ENCODE data around the gene RPL35A. TPM values are rescaled to one million over a fixed set of nuclear protein-coding genes. Genes with fewer than 3 reads are reported as not detected.

The RPL35A gene
- total and polyA plus RNA-seq, 9 of the 15 experiments (the other 6 are each of a cell fraction or from before 2014, with no cell fraction given), result 1,475 to 2,942 (median 2,367) TPM

GRCh38 chr3:197951392-197951990, 1.5 kb downstream of the RPL35A start:
- under 1% methylated on average over 21 of the region's 21 CpGs for WGBS (ENCODE audit: insufficient coverage, low coverage, missing lambda C conversion rate)
- ATAC-seq, result peak; percentile 1; the same call in 1 of the 3 replicates
- H3K27ac ChIP-seq (ENCODE audit: extremely low read depth, low read depth, low read length), result peak overlapping the region; percentile 98
- DNase-seq (ENCODE audit: extremely low read depth in 1 of 4, low spot score in 3 of 4), result peak in 1 of 4 experiments; percentile 28
- peaks cover 15% of the 10 kb centered on the region; the same call in 1 of the 2 replicates for H4K20me1 ChIP-seq (replicated peaks; ENCODE audit: control insufficient read depth, insufficient read depth, low read length)
- peak overlapping the region; percentile 86 for H3K4me3 ChIP-seq
- no peaks in the 10 kb centered on the region for H3K9me1 ChIP-seq (ENCODE audit: control insufficient read depth, insufficient read depth, low read length)
- POLR2A ChIA-PET, result interaction anchor here (0.9 to 3.1 kb wide), 9 partner anchors 7 to 79 kb away, joined by 3 to 16 read pairs (median 3); a partner anchor contains a TSS
- H3K27me3 ChIP-seq (ENCODE audit: control insufficient read depth in 2 of 2, insufficient read depth in 2 of 2, low read length in 2 of 2), result no peaks in the 10 kb centered on the region
- BruUV-seq (replicated peaks), result no TSS peak
- CTCF ChIA-PET (ENCODE audit: low intra/inter-chr PET ratio), result no interaction called here
- no peak overlapping the region for H2AFZ ChIP-seq (ENCODE audit: low read depth, low read length)
- peaks cover 54% of the 10 kb centered on the region for H3K79me2 ChIP-seq (ENCODE audit: control insufficient read depth, insufficient read depth, low read length)
- H3K4me2 ChIP-seq (ENCODE audit: insufficient read depth, low read length), result peak overlapping the region; percentile 98
- peaks cover 19 to 22% of the 10 kb centered on the region in 2 experiments; a peak in 4 of 5 replicates for H3K4me1 ChIP-seq (replicated peaks in 1 of 2; ENCODE audit: control insufficient read depth in 2 of 2, insufficient read depth in 2 of 2, low read length in 2 of 2)
- peak overlapping the region; percentile 88 to 99 for H3K9ac ChIP-seq (ENCODE audit: insufficient read depth in 1 of 2, low read depth in 2 of 2, low read length in 2 of 2)
- in situ Hi-C loops (cut with MboI) (no loop called here), intact Hi-C loops (cut with micrococcal nuclease) (loop anchor here (10.0 kb wide), 1 partner anchor 217 kb away; the partner anchor contains the start of gene RUBCN)
- H3K9me3 ChIP-seq (replicated peaks; ENCODE audit: control insufficient read depth, insufficient read depth, low read depth, low read length), result no peaks in the 10 kb centered on the region
- peaks cover 62% of the 10 kb centered on the region for H3K36me3 ChIP-seq (ENCODE audit: control insufficient read depth, insufficient read depth, low read length)
- no peak for FAIRE-seq
- TF ChIP-seq MEF2D (tag; conservative IDR thresholded peaks at IDR 0.05; ENCODE audit: low read depth) (no peak), ILK (tag; IDR thresholded peaks at IDR 0.05; ENCODE audit: borderline replicate concordance, low read depth) (no peak), NR4A1 (CRISPR knock-in tag; IDR thresholded peaks at IDR 0.05) (no peak), NR4A1 (tag; IDR thresholded peaks at IDR 0.05) (no peak), NCOA6 (IDR thresholded peaks at IDR 0.05) (no peak), PRPF4 (IDR thresholded peaks at IDR 0.05; ENCODE audit: insufficient read depth, low read depth, low read length, poor library complexity, severe bottlenecking) (no peak), TFAP4 (CRISPR knock-in tag; IDR thresholded peaks at IDR 0.05; ENCODE audit: borderline replicate concordance) (0 out of 2 replicates have a peak, but pooled peaks have one; percentile 25), ZNF347 (CRISPR knock-in tag; IDR thresholded peaks at IDR 0.05; ENCODE audit: low read depth) (no peak), POLR2A (conservative IDR thresholded peaks at IDR 0.05) (peak; percentile 21; the same call in 1 of the 2 replicates), FOXM1 (IDR thresholded peaks at IDR 0.05; ENCODE audit: low read depth) (no peak), FOXM1 (CRISPR knock-in tag; IDR thresholded peaks at IDR 0.05; ENCODE audit: low read depth) (no peak), ZNF324 (CRISPR knock-in tag; IDR thresholded peaks at IDR 0.05) (no peak), KLF13 (tag; IDR thresholded peaks at IDR 0.05; ENCODE audit: borderline replicate concordance, low read depth) (0 out of 2 replicates have a peak, but pooled peaks have one; percentile 55), ZNF384 (IDR thresholded peaks at IDR 0.05; ENCODE audit: low read depth, low read length) (no peak), ELF2 (CRISPR knock-in tag; IDR thresholded peaks at IDR 0.05) (no peak), CTCFL (IDR thresholded peaks at IDR 0.05; ENCODE audit: borderline replicate concordance, insufficient read depth, low read depth, low read length, poor library complexity, severe bottlenecking) (no peak), NKRF (IDR thresholded peaks at IDR 0.05; ENCODE audit: borderline replicate concordance) (peak; percentile 18; the same call in 1 of the 2 replicates), RBM34 (IDR thresholded peaks at IDR 0.05; ENCODE audit: borderline replicate concordance, insufficient read depth, low read length) (no peak)

Data from K562 (cell line).